H1 (cell line): ENCODE measurements around the gene FAM184B. TPM values are rescaled to one million over a fixed set of nuclear protein-coding genes. Genes with fewer than 3 reads are reported as not detected.

ENCODE experiments used
- CTCF ChIA-PET: fragments of 300-600 bp; sonication (Branson Sonifier 250); formaldehyde crosslinking; loops from one replicate; lab custom pipeline; 2021; ENCODE audit not compliant: partially characterized antibody; lab: Charles Lee
- POLR2A ChIA-PET: fragments of 300-600 bp; sonication (Branson Sonifier 250); formaldehyde crosslinking; loops from one replicate; lab custom pipeline; 2021; ENCODE audit warnings: inconsistent platforms; ENCODE audit not compliant: partially characterized antibody; lab: Charles Lee
- DNase-seq, 2 experiments: peaks; one replicate each; pipeline versions ENCODE4 v3.0.0 to v3.0.0-alpha.2; 2010 to 2022; ENCODE audit warnings: low spot score in 2 of 2, low read depth in 1 of 2, mixed read lengths in 1 of 2
- FAIRE-seq: peaks from 2 replicates; lab custom pipeline; 2011; peaks lifted over from hg19 to GRCh38; lab: Jason Lieb, UNC
- H2AFZ ChIP-seq: 2 replicates; pipeline ENCODE4 v1.8.1; 2012; ENCODE audit warnings: low read length, inconsistent platforms
- H2AK5ac ChIP-seq: 2 replicates; pipeline ENCODE4 v1.6.1; 2013; ENCODE audit warnings: low read depth, low read length
- H2BK120ac ChIP-seq: replicated peaks from 2 replicates; pipeline ENCODE3; 2013; ENCODE audit warnings: low read depth, low read length, inconsistent platforms
- H2BK12ac ChIP-seq: 2 replicates; pipeline ENCODE4 v1.6.1; 2013; ENCODE audit warnings: low read depth, low read length
- H2BK15ac ChIP-seq: 2 replicates; pipeline ENCODE4 v1.6.1; 2013; ENCODE audit warnings: low read length
- H2BK20ac ChIP-seq: 2 replicates; pipeline ENCODE4 v1.6.1; 2013; ENCODE audit warnings: low read length
- H2BK5ac ChIP-seq: 2 replicates; pipeline ENCODE4 v1.6.1; 2013; ENCODE audit warnings: low read depth, low read length
- H3K14ac ChIP-seq: 2 replicates; pipeline ENCODE4 v1.6.1; 2013; ENCODE audit warnings: inconsistent platforms; ENCODE audit not compliant: insufficient read length
- H3K18ac ChIP-seq: 2 replicates; pipeline ENCODE4 v1.6.1; 2013; ENCODE audit warnings: low read length; ENCODE audit errors: extremely low read depth
- H3K23ac ChIP-seq: 2 replicates; pipeline ENCODE4 v1.6.1; 2013; ENCODE audit warnings: inconsistent platforms; ENCODE audit not compliant: insufficient read length
- H3K23me2 ChIP-seq: 2 replicates; pipeline ENCODE4 v1.6.1; 2013; ENCODE audit warnings: low read depth, low read length
- H3K27ac ChIP-seq: 2 replicates; pipeline ENCODE4 v1.6.1; 2011; ENCODE audit warnings: low read depth, low read length, inconsistent platforms
- H3K27me3 ChIP-seq, 4 experiments: replicated peaks in 1 of 4; 1 replicate in 1 of 4; 2 replicates in 3 of 4; pipeline versions ENCODE4 v1.6.1 to v1.8.1; 2011 to 2013; ENCODE audit warnings: low read length in 3 of 4, mild to moderate bottlenecking in 3 of 4, inconsistent platforms in 2 of 4, mixed read lengths in 2 of 4, moderate library complexity in 1 of 4; ENCODE audit not compliant: control insufficient read depth in 3 of 4, insufficient read depth in 3 of 4; ENCODE audit errors: extremely low read depth in 1 of 4
- H3K36me3 ChIP-seq, 4 experiments: 2 replicates each; pipeline versions ENCODE4 v1.6.1 to v1.8.1; 2011 to 2013; ENCODE audit warnings: mild to moderate bottlenecking in 4 of 4, low read length in 3 of 4, moderate library complexity in 2 of 4, control low read depth in 1 of 4, inconsistent platforms in 1 of 4; ENCODE audit not compliant: insufficient read depth in 4 of 4, control insufficient read depth in 2 of 4
- H3K4ac ChIP-seq: replicated peaks from 2 replicates; pipeline ENCODE3; 2013; ENCODE audit warnings: low read length, low read depth, mixed read lengths, inconsistent platforms; ENCODE audit not compliant: insufficient read length
- H3K4me1 ChIP-seq, 4 experiments: replicated peaks in 1 of 4; 1 replicate in 1 of 4; 2 replicates in 3 of 4; pipeline versions ENCODE4 v1.6.1 to v1.8.1; 2011 to 2013; ENCODE audit warnings: low read length in 3 of 4, inconsistent platforms in 2 of 4, mixed read lengths in 1 of 4; ENCODE audit not compliant: insufficient read depth in 4 of 4, control insufficient read depth in 3 of 4
- H3K4me2 ChIP-seq, 2 experiments: 2 replicates each; pipeline versions ENCODE4 v1.6.1 to v1.8.1; 2011 to 2013; ENCODE audit warnings: low read depth in 2 of 2, low read length in 2 of 2, control low read depth in 1 of 2, inconsistent platforms in 1 of 2, mild to moderate bottlenecking in 1 of 2; ENCODE audit not compliant: insufficient read depth in 1 of 2
- H3K4me3 ChIP-seq, 4 experiments: fragments of 200-600, 300-600 bp in 1 of 4; sonication (generic), shearing (Covaris generic), sonication (Bioruptor Twin) in 1 of 4; 2 replicates each; pipeline versions ENCODE4 v1.5.1 to v1.8.1; 2011 to 2016; ENCODE audit warnings: low read length in 4 of 4, low read depth in 3 of 4, control low read depth in 2 of 4, inconsistent platforms in 2 of 4, mild to moderate bottlenecking in 2 of 4, mixed read lengths in 1 of 4, moderate library complexity in 1 of 4; ENCODE audit not compliant: insufficient read depth in 2 of 4; ENCODE audit errors: extremely low read depth in 1 of 4
- H3K56ac ChIP-seq: replicated peaks from 2 replicates; pipeline ENCODE3; 2013; ENCODE audit warnings: low read depth, mild to moderate bottlenecking, mixed read lengths, low read length, inconsistent platforms; ENCODE audit not compliant: insufficient read length
- H3K79me1 ChIP-seq: 2 replicates; pipeline ENCODE4 v1.6.1; 2013; ENCODE audit warnings: low read depth, low read length, control low read depth
- H3K79me2 ChIP-seq, 2 experiments: 2 replicates each; pipeline versions ENCODE4 v1.6.1 to v1.8.1; 2012 to 2013; ENCODE audit warnings: low read length in 2 of 2, mild to moderate bottlenecking in 2 of 2, inconsistent platforms in 1 of 2; ENCODE audit not compliant: insufficient read depth in 2 of 2, control insufficient read depth in 1 of 2
- H3K9ac ChIP-seq, 4 experiments: replicated peaks in 1 of 4; 1 replicate in 1 of 4; 2 replicates in 3 of 4; pipeline versions ENCODE4 v1.6.1 to v1.8.1; 2011 to 2013; ENCODE audit warnings: low read depth in 3 of 4, low read length in 3 of 4, control low read depth in 2 of 4, mild to moderate bottlenecking in 2 of 4, moderate library complexity in 2 of 4, inconsistent platforms in 1 of 4; ENCODE audit errors: extremely low read depth in 1 of 4
- H3K9me3 ChIP-seq, 2 experiments: 2 replicates each; pipeline versions ENCODE4 v1.6.1 to v1.8.1; 2012 to 2013; ENCODE audit warnings: mild to moderate bottlenecking in 2 of 2, moderate library complexity in 2 of 2, control low read depth in 1 of 2, inconsistent platforms in 1 of 2, low read depth in 1 of 2, low read length in 1 of 2, mixed read lengths in 1 of 2; ENCODE audit not compliant: insufficient read depth in 2 of 2
- H4K20me1 ChIP-seq, 2 experiments: replicated peaks in 1 of 2; 2 replicates each; pipeline versions ENCODE3 to v1.8.1; 2011 to 2013; ENCODE audit warnings: inconsistent platforms in 2 of 2, low read length in 2 of 2, mild to moderate bottlenecking in 1 of 2; ENCODE audit not compliant: insufficient read depth in 2 of 2, control insufficient read depth in 1 of 2
- H4K5ac ChIP-seq: 2 replicates; pipeline ENCODE4 v1.6.1; 2013; ENCODE audit warnings: low read length, low read depth, mixed read lengths, inconsistent platforms; ENCODE audit not compliant: insufficient read length
- H4K8ac ChIP-seq: 2 replicates; pipeline ENCODE4 v1.8.0; 2013; ENCODE audit warnings: mild to moderate bottlenecking, moderate library complexity, low read length, inconsistent platforms; ENCODE audit not compliant: insufficient read depth; ENCODE audit errors: extremely low read depth
- H4K91ac ChIP-seq: replicated peaks from 2 replicates; pipeline ENCODE3; 2013; ENCODE audit warnings: low read length, mixed read lengths, inconsistent platforms; ENCODE audit not compliant: insufficient read length
- ASH2L ChIP-seq: fragments of 200-600, 300-600 bp; sonication (generic); IDR thresholded peaks from one replicate; pipeline ENCODE4 v1.7.1; 2017; ENCODE audit warnings: low read length
- BACH1 ChIP-seq: IDR thresholded peaks from 2 replicates; pipeline ENCODE4 v1.6.1; 2012; ENCODE audit warnings: low read length, improper control_type of control experiment
- CHD2 ChIP-seq: IDR thresholded peaks from 2 replicates; pipeline ENCODE4 v1.6.1; 2012; ENCODE audit warnings: low read length, improper control_type of control experiment
- EGR1 ChIP-seq: IDR thresholded peaks from 2 replicates; pipeline ENCODE4 v1.6.1; 2011; ENCODE audit warnings: low read depth, low read length, borderline replicate concordance
- EP300 ChIP-seq, 2 experiments: IDR thresholded peaks; 1 replicate in 1 of 2; 2 replicates in 1 of 2; pipeline ENCODE4 v1.6.1; 2011 to 2012; ENCODE audit warnings: low read depth in 2 of 2, low read length in 2 of 2, mild to moderate bottlenecking in 2 of 2, borderline replicate concordance in 1 of 2, inconsistent platforms in 1 of 2, moderate library complexity in 1 of 2
- JUN ChIP-seq: IDR thresholded peaks from 2 replicates; pipeline ENCODE4 v1.6.1; 2011; ENCODE audit warnings: low read depth, mild to moderate bottlenecking, improper control_type of control experiment, low read length
- JUND ChIP-seq: IDR thresholded peaks from 2 replicates; pipeline ENCODE4 v1.6.1; 2011; ENCODE audit warnings: mild to moderate bottlenecking, improper control_type of control experiment, low read length
- KDM1A ChIP-seq: fragments of 200-600, 300-600 bp; sonication (generic); IDR thresholded peaks from 2 replicates; pipeline ENCODE4 v1.7.1; 2016; ENCODE audit warnings: mild to moderate bottlenecking, low read length, borderline replicate concordance
- KDM5A ChIP-seq: fragments of 200-600 bp; IDR thresholded peaks from 2 replicates; pipeline ENCODE4 v1.7.1; 2012; ENCODE audit warnings: mild to moderate bottlenecking, low read length, inconsistent platforms, mixed read lengths
- RXRA ChIP-seq: IDR thresholded peaks from 2 replicates; pipeline ENCODE4 v1.6.1; 2011; ENCODE audit warnings: low read depth, mild to moderate bottlenecking, low read length, moderate library complexity; ENCODE audit not compliant: insufficient read depth
- SAP30 ChIP-seq: fragments of 300-600 bp; sonication (generic); IDR thresholded peaks from 2 replicates; pipeline ENCODE4 v1.7.1; 2012; ENCODE audit warnings: low read length, moderate library complexity, mild to moderate bottlenecking, inconsistent platforms; ENCODE audit not compliant: insufficient read depth, insufficient replicate concordance
- SRF ChIP-seq: IDR thresholded peaks from 2 replicates; pipeline ENCODE4 v1.6.1; 2011; ENCODE audit warnings: mild to moderate bottlenecking, low read depth, low read length, moderate library complexity
- WGBS, 2 experiments: shearing (Covaris generic) in 1 of 2; methylation state at CpG; one replicate each; pipeline versions ENCODE4 v1.1.6 to v1.1.7; 2013 to 2015; ENCODE audit warnings: low lambda C conversion rate in 2 of 2, mixed read lengths in 2 of 2, inconsistent platforms in 1 of 2, low coverage in 1 of 2, missing lambda C conversion rate in 1 of 2; ENCODE audit not compliant: insufficient replicate concordance in 2 of 2, insufficient coverage in 1 of 2, insufficient read length in 1 of 2; ENCODE audit errors: extremely low coverage in 1 of 2, missing lambda C conversion rate in 1 of 2; 5-methylcytosine and 5-hydroxymethylcytosine counted together
- polyA plus RNA-seq, 7 experiments: library from polyadenylated mRNA; depleted of rRNA in 3 of 7; stranded (reverse) in 5 of 7; unstranded in 2 of 7; fragments of >200 nt in 5 of 7; fragments of 200-250 nt in 2 of 7; gene quantifications; 1 replicate in 5 of 7; 2 replicates in 1 of 7; 4 replicates in 1 of 7; pipeline versions ENCODE4 v1.2.1 to v1.2.3, GENCODE V29; 2011 to 2013; ENCODE audit warnings: missing spikeins in 2 of 7, mixed read lengths in 2 of 7
- total RNA-seq: library from RNA; stranded (reverse); fragmentation: NEBNext Ultra II Directional; extraction: Animal tissue kit (Norgen Biotek cat#: 25700); gene quantifications from 2 replicates; pipeline ENCODE4 v1.2.1, GENCODE V29; 2021
- TF ChIP-seq, protein P1 (sequence below): IDR thresholded peaks from 2 replicates; pipeline ENCODE4 v1.6.1; 2012; ENCODE audit warnings: low read length, inconsistent platforms

The FAM184B gene
- total and polyA plus RNA-seq, 2 of the 8 experiments (the other 6 are each of a cell fraction or from before 2014, with no cell fraction given), result 0.05 to 0.39 TPM

DNA sequence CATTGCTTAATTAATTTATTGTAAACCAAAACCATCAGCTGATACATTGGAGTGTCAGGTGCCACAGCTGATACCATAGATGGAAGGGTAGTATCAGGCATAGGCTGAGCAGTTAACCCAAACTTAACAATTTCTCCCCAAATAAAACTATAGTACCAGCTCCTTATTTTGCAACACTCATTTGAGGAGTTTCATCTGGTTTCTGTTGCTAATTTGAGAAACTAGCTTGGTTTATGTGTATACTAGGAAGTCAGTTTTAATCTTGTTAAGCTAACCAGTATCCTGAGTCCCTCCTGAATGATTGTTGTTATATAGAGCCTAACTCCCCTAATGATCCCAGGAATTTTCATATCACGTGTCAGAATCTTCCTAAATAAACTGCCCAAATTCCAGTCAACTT is 16.4 kb upstream of the FAM184B start:
- H3K79me1 ChIP-seq, result no peaks in the 10 kb centered on the region
- ChIA-PET POLR2A (interaction anchor here (1.1 to 4.9 kb wide), 2 partner anchors 9 to 12 kb away, joined by 3 to 19 read pairs; partner anchors contain the start of genes DCAF16 and NCAPG), CTCF (interaction anchor here (0.6 to 4.0 kb wide), 5 partner anchors 10 to 184 kb away, joined by 3 to 23 read pairs (median 5); no protein-coding TSS in a partner anchor)
- no peak overlapping the region for H3K23ac ChIP-seq
- H3K36me3 ChIP-seq, result peaks cover 0 to 18% (median 9%) of the 10 kb centered on the region in 4 experiments; a peak in 5 of 8 replicates
- H4K91ac ChIP-seq, result no peak overlapping the region
- H2BK12ac ChIP-seq, result no peak overlapping the region
- H2BK15ac ChIP-seq, result no peak overlapping the region
- no peaks in the 10 kb centered on the region for H3K27me3 ChIP-seq
- H3K4me2 ChIP-seq, result no peak overlapping the region
- H3K4me3 ChIP-seq, result no peak overlapping the region
- no peak overlapping the region for H2AK5ac ChIP-seq
- TF ChIP-seq JUN, result no peak
- no peak for TF ChIP-seq ASH2L
- no peak for TF ChIP-seq EGR1
- TF ChIP-seq CHD2, result no peak
- TF ChIP-seq SRF, result no peak
- TF ChIP-seq JUND, result no peak
- TF ChIP-seq, protein P1, sequence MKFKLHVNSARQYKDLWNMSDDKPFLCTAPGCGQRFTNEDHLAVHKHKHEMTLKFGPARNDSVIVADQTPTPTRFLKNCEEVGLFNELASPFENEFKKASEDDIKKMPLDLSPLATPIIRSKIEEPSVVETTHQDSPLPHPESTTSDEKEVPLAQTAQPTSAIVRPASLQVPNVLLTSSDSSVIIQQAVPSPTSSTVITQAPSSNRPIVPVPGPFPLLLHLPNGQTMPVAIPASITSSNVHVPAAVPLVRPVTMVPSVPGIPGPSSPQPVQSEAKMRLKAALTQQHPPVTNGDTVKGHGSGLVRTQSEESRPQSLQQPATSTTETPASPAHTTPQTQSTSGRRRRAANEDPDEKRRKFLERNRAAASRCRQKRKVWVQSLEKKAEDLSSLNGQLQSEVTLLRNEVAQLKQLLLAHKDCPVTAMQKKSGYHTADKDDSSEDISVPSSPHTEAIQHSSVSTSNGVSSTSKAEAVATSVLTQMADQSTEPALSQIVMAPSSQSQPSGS, result no peak
- TF ChIP-seq RXRA, result no peak
- TF ChIP-seq KDM1A, result no peak
- TF ChIP-seq BACH1, result no peak
- TF ChIP-seq EP300 (IDR thresholded peaks at IDR 0.05; ENCODE audit: borderline replicate concordance in 1 of 2, low read depth in 2 of 2, low read length in 2 of 2), result no peak
- no peak for TF ChIP-seq KDM5A
- TF ChIP-seq SAP30, result no peak
- no peaks in the 10 kb centered on the region for H3K9me3 ChIP-seq
- peaks cover 4 to 6% of the 10 kb centered on the region in 2 experiments for H4K20me1 ChIP-seq
- no peak overlapping the region for H2BK20ac ChIP-seq
- no peak overlapping the region for H3K27ac ChIP-seq
- H3K9ac ChIP-seq, result no peak overlapping the region
- no peak overlapping the region for H3K14ac ChIP-seq
- no peak overlapping the region for H2AFZ ChIP-seq
- H2BK5ac ChIP-seq, result no peak overlapping the region
- no peaks in the 10 kb centered on the region for H3K4me1 ChIP-seq
- DNase-seq, result no peak
- no peak overlapping the region for H4K8ac ChIP-seq
- no peak overlapping the region for H3K18ac ChIP-seq
- no peak overlapping the region for H4K5ac ChIP-seq
- H3K56ac ChIP-seq, result no peak overlapping the region
- 100% methylated on average over 1 of the region's 1 CpG; no CpG with 5 or more reads in 1 of the 2 experiments for WGBS, 2 experiments
- H3K23me2 ChIP-seq, result no peaks in the 10 kb centered on the region
- no peak for FAIRE-seq
- no peak overlapping the region for H3K4ac ChIP-seq
- no peak overlapping the region for H2BK120ac ChIP-seq
- 0 out of 4 replicates have a peak, but pooled peaks cover 0 to 2% of the 10 kb centered on the region in 2 experiments for H3K79me2 ChIP-seq
